Liver (tissue), 9 donors: ENCODE results near the gene MCCD1. TPM values are rescaled to one million over a fixed set of nuclear protein-coding genes. Genes with fewer than 3 reads are reported as not detected.

Experiments
- DNase-seq: peaks from one replicate; pipeline ENCODE4 v3.0.0-alpha.2; 2017; ENCODE audit warnings: low spot score
- H3K27ac ChIP-seq, 2 donors: one replicate each; pipeline ENCODE4 v1.7.0; 2013; ENCODE audit warnings: inconsistent platforms in 2 of 2, low read length in 2 of 2, control low read depth in 1 of 2, low read depth in 1 of 2, mild to moderate bottlenecking in 1 of 2
- H3K27me3 ChIP-seq, 4 donors: one replicate each; pipeline versions ENCODE4 v1.6.1 to v1.7.0; 2013; ENCODE audit warnings: low read length in 3 of 4, inconsistent platforms in 1 of 4, mild to moderate bottlenecking in 1 of 4, moderate library complexity in 1 of 4; ENCODE audit not compliant: control insufficient read depth in 4 of 4, insufficient read depth in 4 of 4
- H3K36me3 ChIP-seq, 4 donors: one replicate each; pipeline versions ENCODE4 v1.6.1 to v1.7.0; 2013; ENCODE audit warnings: low read length in 3 of 4, mild to moderate bottlenecking in 3 of 4, low read depth in 1 of 4, moderate library complexity in 1 of 4; ENCODE audit not compliant: control insufficient read depth in 4 of 4, insufficient read depth in 3 of 4
- H3K4me1 ChIP-seq, 4 donors: one replicate each; pipeline versions ENCODE4 v1.6.1 to v1.7.0; 2013; ENCODE audit warnings: low read length in 3 of 4, mild to moderate bottlenecking in 3 of 4, moderate library complexity in 1 of 4; ENCODE audit not compliant: control insufficient read depth in 4 of 4, insufficient read depth in 4 of 4
- H3K4me3 ChIP-seq, 3 donors: one replicate each; pipeline versions ENCODE4 v1.6.1 to v1.7.0; 2013; ENCODE audit warnings: low read length in 3 of 3, control low read depth in 1 of 3, low read depth in 1 of 3, mild to moderate bottlenecking in 1 of 3
- H3K9ac ChIP-seq, 2 donors: one replicate each; pipeline ENCODE4 v1.7.0; 2013; ENCODE audit warnings: low read length in 2 of 2, mild to moderate bottlenecking in 2 of 2, moderate library complexity in 2 of 2, control low read depth in 1 of 2, low read depth in 1 of 2
- H3K9me3 ChIP-seq, 4 donors: one replicate each; pipeline versions ENCODE4 v1.6.1 to v1.7.0; 2013; ENCODE audit warnings: low read length in 3 of 4; ENCODE audit not compliant: control insufficient read depth in 4 of 4
- JUND ChIP-seq, 2 donors: IDR thresholded peaks; 2 replicates each; pipeline ENCODE4 v1.6.1; 2016; ENCODE audit warnings: antibody characterized with exemption in 2 of 2
- SP1 ChIP-seq: IDR thresholded peaks from 2 replicates; pipeline ENCODE4 v1.6.1; 2018; ENCODE audit warnings: antibody characterized with exemption, mild to moderate bottlenecking
- YY1 ChIP-seq: IDR thresholded peaks from 2 replicates; pipeline ENCODE4 v1.6.1; 2016; ENCODE audit warnings: antibody characterized with exemption, mild to moderate bottlenecking
- WGBS: extraction: QIAGEN DNeasy Blood & Tissue Kit; methylation state at CpG from one replicate; pipeline ENCODE4 v1.1.7; 2013; 5-methylcytosine and 5-hydroxymethylcytosine counted together
- polyA plus RNA-seq, 2 donors: library from polyadenylated mRNA; stranded (reverse) in 1 of 2; unstranded in 1 of 2; fragments of 200-250 nt in 1 of 2; fragments of >200 nt in 1 of 2; fragmentation: Nextera tagmentation in 1 of 2; extraction: Ambion mirVana in 1 of 2; gene quantifications; one replicate each; pipeline versions ENCODE4 v1.2.1 to v1.2.3, GENCODE V29; 2013 to 2015
- total RNA-seq, 2 donors: library from RNA; depleted of rRNA; stranded (reverse); fragments of >200 nt; gene quantifications; one replicate each; pipeline ENCODE4 v1.2.3, GENCODE V29; 2014
- TF ChIP-seq, protein P1 (sequence below): IDR thresholded peaks from 2 replicates; pipeline ENCODE4 v1.6.1; 2016; ENCODE audit warnings: antibody characterized with exemption, mild to moderate bottlenecking
- donor health status: healthy.
- donor health status: healthy.
- donor health status: healthy.
- donor health status: healthy.
- donor health status: healthy.

MCCD1 gene
- total and polyA plus RNA-seq, 4 donors: 0.56 TPM; not detected in 3

DNA sequence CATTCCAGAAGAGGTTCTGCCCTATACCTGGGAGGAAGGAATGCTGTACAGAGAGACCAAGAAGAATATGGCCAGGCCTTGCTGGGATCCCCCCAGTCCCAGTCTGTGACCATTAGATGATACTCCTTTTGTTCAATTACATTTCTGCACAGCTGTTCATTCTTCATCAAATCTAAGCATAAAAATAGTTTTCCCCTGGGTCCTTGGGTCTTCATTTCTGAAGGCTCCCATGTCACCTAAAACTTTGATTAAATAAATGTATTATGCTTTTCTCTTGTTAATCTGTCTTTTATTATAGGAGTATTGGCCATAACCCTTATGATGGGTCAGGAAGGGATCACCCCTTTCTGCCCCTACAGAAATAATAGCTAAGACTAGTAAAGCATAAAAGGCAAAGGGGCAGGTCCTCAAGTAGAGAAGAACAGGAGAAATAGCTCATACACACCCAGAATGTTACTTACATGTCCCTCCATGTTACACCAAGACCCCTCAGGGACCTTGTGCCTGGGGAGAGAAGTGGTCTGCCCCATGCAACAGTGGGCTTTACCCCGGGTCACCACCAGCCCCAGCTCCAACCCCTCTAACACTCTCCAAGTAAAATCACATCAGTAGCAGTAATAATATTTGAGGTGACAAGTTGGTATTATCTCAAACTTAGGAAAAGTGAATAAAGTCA, 41.2 kb downstream of the MCCD1 start:
- Histone ChIP-seq H3K27ac (no peak overlapping the region), H3K9ac (no peak overlapping the region), H3K36me3 (no peaks in the 10 kb centered on the region), H3K4me3 (no peak overlapping the region), H3K9me3 (no peaks in the 10 kb centered on the region), H3K27me3 (no peaks in the 10 kb centered on the region), H3K4me1 (no peaks in the 10 kb centered on the region)
- TF ChIP-seq YY1: no peak
- no peak for DNase-seq
- WGBS: 79% methylated on average over 1 of the region's 1 CpG

DNA sequence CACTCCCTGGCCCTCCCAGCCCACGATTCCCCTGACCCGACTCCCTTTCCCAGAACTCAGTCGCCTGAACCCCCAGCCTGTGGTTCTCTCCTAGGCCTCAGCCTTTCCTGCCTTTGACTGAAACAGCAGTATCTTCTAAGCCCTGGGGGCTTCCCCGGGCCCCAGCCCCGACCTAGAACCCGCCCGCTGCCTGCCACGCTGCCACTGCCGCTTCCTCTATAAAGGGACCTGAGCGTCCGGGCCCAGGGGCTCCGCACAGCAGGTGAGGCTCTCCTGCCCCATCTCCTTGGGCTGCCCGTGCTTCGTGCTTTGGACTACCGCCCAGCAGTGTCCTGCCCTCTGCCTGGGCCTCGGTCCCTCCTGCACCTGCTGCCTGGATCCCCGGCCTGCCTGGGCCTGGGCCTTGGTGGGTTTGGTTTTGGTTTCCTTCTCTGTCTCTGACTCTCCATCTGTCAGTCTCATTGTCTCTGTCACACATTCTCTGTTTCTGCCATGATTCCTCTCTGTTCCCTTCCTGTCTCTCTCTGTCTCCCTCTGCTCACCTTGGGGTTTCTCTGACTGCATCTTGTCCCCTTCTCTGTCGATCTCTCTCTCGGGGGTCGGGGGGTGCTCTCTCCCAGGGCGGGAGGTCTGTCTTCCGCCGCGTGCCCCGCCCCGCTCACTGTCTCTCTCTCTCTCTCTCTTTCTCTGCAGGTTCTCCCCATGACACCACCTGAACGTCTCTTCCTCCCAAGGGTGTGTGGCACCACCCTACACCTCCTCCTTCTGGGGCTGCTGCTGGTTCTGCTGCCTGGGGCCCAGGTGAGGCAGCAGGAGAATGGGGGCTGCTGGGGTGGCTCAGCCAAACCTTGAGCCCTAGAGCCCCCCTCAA, 43.5 kb downstream of the MCCD1 start, which contains the start of gene LTA:
TSS of gene LTA (plus strand) at position 249 of the 871 bp plus-strand sequence. CDS start at position 703, 454 bp downstream.
- Histone ChIP-seq H3K27ac (peak within 1 kb of the TSS in 1 of 2 donors; percentile 52), H3K4me1 (no peaks in the 10 kb centered on the region)

DNA sequence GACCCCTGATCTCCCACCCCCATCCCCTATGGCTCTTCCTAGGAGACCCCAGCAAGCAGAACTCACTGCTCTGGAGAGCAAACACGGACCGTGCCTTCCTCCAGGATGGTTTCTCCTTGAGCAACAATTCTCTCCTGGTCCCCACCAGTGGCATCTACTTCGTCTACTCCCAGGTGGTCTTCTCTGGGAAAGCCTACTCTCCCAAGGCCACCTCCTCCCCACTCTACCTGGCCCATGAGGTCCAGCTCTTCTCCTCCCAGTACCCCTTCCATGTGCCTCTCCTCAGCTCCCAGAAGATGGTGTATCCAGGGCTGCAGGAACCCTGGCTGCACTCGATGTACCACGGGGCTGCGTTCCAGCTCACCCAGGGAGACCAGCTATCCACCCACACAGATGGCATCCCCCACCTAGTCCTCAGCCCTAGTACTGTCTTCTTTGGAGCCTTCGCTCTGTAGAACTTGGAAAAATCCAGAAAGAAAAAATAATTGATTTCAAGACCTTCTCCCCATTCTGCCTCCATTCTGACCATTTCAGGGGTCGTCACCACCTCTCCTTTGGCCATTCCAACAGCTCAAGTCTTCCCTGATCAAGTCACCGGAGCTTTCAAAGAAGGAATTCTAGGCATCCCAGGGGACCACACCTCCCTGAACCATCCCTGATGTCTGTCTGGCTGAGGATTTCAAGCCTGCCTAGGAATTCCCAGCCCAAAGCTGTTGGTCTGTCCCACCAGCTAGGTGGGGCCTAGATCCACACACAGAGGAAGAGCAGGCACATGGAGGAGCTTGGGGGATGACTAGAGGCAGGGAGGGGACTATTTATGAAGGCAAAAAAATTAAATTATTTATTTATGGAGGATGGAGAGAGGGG, 44.7 kb downstream of the MCCD1 start:
- Histone ChIP-seq H3K27ac (peak overlapping the region in 1 of 2 donors; percentile 52), H3K9ac (no peak overlapping the region), H3K36me3 (no peaks in the 10 kb centered on the region), H3K27me3 (no peaks in the 10 kb centered on the region), H3K4me3 (no peak overlapping the region), H3K4me1 (no peaks in the 10 kb centered on the region), H3K9me3 (no peaks in the 10 kb centered on the region)
- TF ChIP-seq, protein P1, sequence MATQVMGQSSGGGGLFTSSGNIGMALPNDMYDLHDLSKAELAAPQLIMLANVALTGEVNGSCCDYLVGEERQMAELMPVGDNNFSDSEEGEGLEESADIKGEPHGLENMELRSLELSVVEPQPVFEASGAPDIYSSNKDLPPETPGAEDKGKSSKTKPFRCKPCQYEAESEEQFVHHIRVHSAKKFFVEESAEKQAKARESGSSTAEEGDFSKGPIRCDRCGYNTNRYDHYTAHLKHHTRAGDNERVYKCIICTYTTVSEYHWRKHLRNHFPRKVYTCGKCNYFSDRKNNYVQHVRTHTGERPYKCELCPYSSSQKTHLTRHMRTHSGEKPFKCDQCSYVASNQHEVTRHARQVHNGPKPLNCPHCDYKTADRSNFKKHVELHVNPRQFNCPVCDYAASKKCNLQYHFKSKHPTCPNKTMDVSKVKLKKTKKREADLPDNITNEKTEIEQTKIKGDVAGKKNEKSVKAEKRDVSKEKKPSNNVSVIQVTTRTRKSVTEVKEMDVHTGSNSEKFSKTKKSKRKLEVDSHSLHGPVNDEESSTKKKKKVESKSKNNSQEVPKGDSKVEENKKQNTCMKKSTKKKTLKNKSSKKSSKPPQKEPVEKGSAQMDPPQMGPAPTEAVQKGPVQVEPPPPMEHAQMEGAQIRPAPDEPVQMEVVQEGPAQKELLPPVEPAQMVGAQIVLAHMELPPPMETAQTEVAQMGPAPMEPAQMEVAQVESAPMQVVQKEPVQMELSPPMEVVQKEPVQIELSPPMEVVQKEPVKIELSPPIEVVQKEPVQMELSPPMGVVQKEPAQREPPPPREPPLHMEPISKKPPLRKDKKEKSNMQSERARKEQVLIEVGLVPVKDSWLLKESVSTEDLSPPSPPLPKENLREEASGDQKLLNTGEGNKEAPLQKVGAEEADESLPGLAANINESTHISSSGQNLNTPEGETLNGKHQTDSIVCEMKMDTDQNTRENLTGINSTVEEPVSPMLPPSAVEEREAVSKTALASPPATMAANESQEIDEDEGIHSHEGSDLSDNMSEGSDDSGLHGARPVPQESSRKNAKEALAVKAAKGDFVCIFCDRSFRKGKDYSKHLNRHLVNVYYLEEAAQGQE: no peak
- TF ChIP-seq JUND (IDR thresholded peaks at IDR 0.05): no peak
- no peak for DNase-seq
- WGBS: 88% methylated on average over 9 of the region's 9 CpGs

More for the DNA sequence above, 43.5 kb downstream of the MCCD1 start, which contains the start of gene LTA:
- Histone ChIP-seq H3K27me3 (no peaks in the 10 kb centered on the region), H3K4me3 (no peak within 1 kb of the TSS), H3K36me3 (no peaks in the 10 kb centered on the region), H3K9ac (no peak within 1 kb of the TSS), H3K9me3 (no peaks in the 10 kb centered on the region)
- TF ChIP-seq YY1 (no peak), SP1 (no peak)
- 85% methylated on average over 27 of the region's 27 CpGs for WGBS
- DNase-seq: no peak
